ENCODE measurements around the gene GCK.

DNA sequence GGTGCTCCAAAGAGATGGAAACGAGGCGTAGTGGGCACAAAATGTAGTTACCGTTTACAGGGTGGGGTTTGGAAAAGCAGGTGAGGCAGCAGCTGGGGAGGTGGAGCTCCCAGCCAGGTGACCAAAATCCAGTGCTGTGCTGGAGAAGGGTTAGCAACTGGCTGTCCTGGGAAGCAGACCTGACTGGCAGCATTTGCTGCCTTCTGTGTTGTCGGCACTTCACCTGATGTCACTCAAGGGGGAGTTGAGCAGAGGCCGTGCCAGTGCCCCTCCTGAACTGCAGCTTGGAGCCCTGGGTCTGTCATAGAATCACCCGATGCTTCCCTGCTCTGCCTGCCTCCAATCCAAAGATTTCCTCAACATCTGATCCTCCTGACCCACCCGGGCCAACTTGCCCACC is 12.8 kb downstream of the GCK start:
- TF ChIP-seq, protein P1, sequence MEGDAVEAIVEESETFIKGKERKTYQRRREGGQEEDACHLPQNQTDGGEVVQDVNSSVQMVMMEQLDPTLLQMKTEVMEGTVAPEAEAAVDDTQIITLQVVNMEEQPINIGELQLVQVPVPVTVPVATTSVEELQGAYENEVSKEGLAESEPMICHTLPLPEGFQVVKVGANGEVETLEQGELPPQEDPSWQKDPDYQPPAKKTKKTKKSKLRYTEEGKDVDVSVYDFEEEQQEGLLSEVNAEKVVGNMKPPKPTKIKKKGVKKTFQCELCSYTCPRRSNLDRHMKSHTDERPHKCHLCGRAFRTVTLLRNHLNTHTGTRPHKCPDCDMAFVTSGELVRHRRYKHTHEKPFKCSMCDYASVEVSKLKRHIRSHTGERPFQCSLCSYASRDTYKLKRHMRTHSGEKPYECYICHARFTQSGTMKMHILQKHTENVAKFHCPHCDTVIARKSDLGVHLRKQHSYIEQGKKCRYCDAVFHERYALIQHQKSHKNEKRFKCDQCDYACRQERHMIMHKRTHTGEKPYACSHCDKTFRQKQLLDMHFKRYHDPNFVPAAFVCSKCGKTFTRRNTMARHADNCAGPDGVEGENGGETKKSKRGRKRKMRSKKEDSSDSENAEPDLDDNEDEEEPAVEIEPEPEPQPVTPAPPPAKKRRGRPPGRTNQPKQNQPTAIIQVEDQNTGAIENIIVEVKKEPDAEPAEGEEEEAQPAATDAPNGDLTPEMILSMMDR (IDR thresholded peaks at IDR 0.05): no peak
- TF ChIP-seq POLR2AphosphoS5 (IDR thresholded peaks at IDR 0.05): no peak
- no peak for TF ChIP-seq POLR2A (IDR thresholded peaks at IDR 0.05)

Data from breast epithelium (tissue), 3 donors.